SKM-1 (cell line): ENCODE data around the gene SOX12.
A peak's percentile ranks its signal among the peaks of the same experiment; 100 is the strongest.
"Not testable (repeated sequence)": the region's sequence is repeated elsewhere in the genome, so short reads cannot be mapped to it uniquely, and the experiment has no call there.

ENCODE experiments used
- DNase-seq: peaks from one replicate; lab custom pipeline; 2025; ENCODE audit not compliant: unreplicated experiment; lab: John Stamatoyannopoulos, UW

SOX12 gene

GRCh38 chr20:362271-363254 is 37.2 kb downstream of the SOX12 start:
- DNase-seq = no peak

- no peak for DNase-seq
These were observed 38.1 kb downstream of the SOX12 start for GRCh38 chr20:363319-364078.

- no peak for DNase-seq
These were observed 39.8 kb downstream of the SOX12 start for GRCh38 chr20:364905-365794.

- DNase-seq = no peak
These were observed 40.8 kb downstream of the SOX12 start for GRCh38 chr20:366041-366718.

- DNase-seq = no peak
These were observed 41.5 kb downstream of the SOX12 start for GRCh38 chr20:366719-367485.

GRCh38 chr20:367486-367887 is 42.1 kb downstream of the SOX12 start:
- no peak for DNase-seq

- no peak for DNase-seq
These were observed 43.6 kb downstream of the SOX12 start for GRCh38 chr20:368915-369314.

GRCh38 chr20:370151-370600 is 44.8 kb downstream of the SOX12 start:
- no peak for DNase-seq

GRCh38 chr20:370977-371754 is 45.8 kb downstream of the SOX12 start:
- no peak for DNase-seq

- DNase-seq = no peak
These were observed 46.6 kb downstream of the SOX12 start for GRCh38 chr20:371755-372542.

GRCh38 chr20:372543-373082 is 47.3 kb downstream of the SOX12 start:
- DNase-seq = not testable (repeated sequence)

GRCh38 chr20:373171-373890 is 48.0 kb downstream of the SOX12 start:
- peak; percentile 43 for DNase-seq

GRCh38 chr20:375265-375889 is 50.0 kb downstream of the SOX12 start:
- no peak for DNase-seq

GRCh38 chr20:376089-376488 is 50.7 kb downstream of the SOX12 start:
- no peak for DNase-seq

GRCh38 chr20:376750-377149 is 51.4 kb downstream of the SOX12 start:
- DNase-seq = no peak

GRCh38 chr20:377578-377977 is 52.2 kb downstream of the SOX12 start:
- DNase-seq = not testable (repeated sequence)

GRCh38 chr20:378961-379336 is 53.6 kb downstream of the SOX12 start:
- no peak for DNase-seq
